Measurements from ENCODE around the gene KANK3. TPM values are rescaled to one million over a fixed set of nuclear protein-coding genes. Genes with fewer than 3 reads are reported as not detected.
A peak's percentile ranks its signal among the peaks of the same experiment; 100 is the strongest.

KANK3 gene
- total and polyA plus RNA-seq, 2 of the 8 experiments (the other 6 are each of a cell fraction or from before 2014, with no cell fraction given): 2.5 to 4.2 TPM

- Histone ChIP-seq H3K56ac (replicated peaks; ENCODE audit: insufficient read length, low read depth, low read length) (peak within 1 kb of the TSS; percentile 91), H3K14ac (ENCODE audit: insufficient read length) (peak within 1 kb of the TSS; percentile 32), H3K9ac (replicated peaks in 1 of 4; ENCODE audit: extremely low read depth in 1 of 4, low read depth in 3 of 4, low read length in 3 of 4) (peak within 1 kb of the TSS; percentile 93 to 98 (median 95)), H3K79me2 (ENCODE audit: control insufficient read depth in 1 of 2, insufficient read depth in 2 of 2, low read length in 2 of 2) (peaks cover 0 to 33% of the 10 kb centered on the region in 2 experiments; a peak in 2 of 4 replicates), H3K27ac (ENCODE audit: low read depth, low read length) (peak within 1 kb of the TSS; percentile 91), H2BK12ac (ENCODE audit: low read depth, low read length) (peak within 1 kb of the TSS; percentile 90), H3K4me2 (ENCODE audit: insufficient read depth in 1 of 2, low read depth in 2 of 2, low read length in 2 of 2) (peak within 1 kb of the TSS; percentile 89 to 95), H3K4me3 (ENCODE audit: extremely low read depth in 1 of 4, insufficient read depth in 2 of 4, low read depth in 3 of 4, low read length in 4 of 4) (peak within 1 kb of the TSS; percentile 90 to 98 (median 97)), H3K36me3 (ENCODE audit: control insufficient read depth in 2 of 4, insufficient read depth in 4 of 4, low read length in 3 of 4) (peaks cover 13 to 22% (median 17%) of the 10 kb centered on the region in 4 experiments), H3K9me3 (ENCODE audit: insufficient read depth in 2 of 2, low read depth in 1 of 2, low read length in 1 of 2) (no peaks in the 10 kb centered on the region), H3K23ac (ENCODE audit: insufficient read length) (no peak within 1 kb of the TSS), H3K4ac (replicated peaks; ENCODE audit: insufficient read length, low read depth, low read length) (peak within 1 kb of the TSS; percentile 65), H3K23me2 (ENCODE audit: low read depth, low read length) (peaks cover 16% of the 10 kb centered on the region), H2BK20ac (ENCODE audit: low read length) (no peak within 1 kb of the TSS), H2BK120ac (replicated peaks; ENCODE audit: low read depth, low read length) (no peak within 1 kb of the TSS), H2AFZ (ENCODE audit: low read length) (peak within 1 kb of the TSS; percentile 9; the same call in 1 of the 2 replicates), H4K8ac (ENCODE audit: extremely low read depth, insufficient read depth, low read length) (peak within 1 kb of the TSS; percentile 99), H4K20me1 (replicated peaks in 1 of 2; ENCODE audit: control insufficient read depth in 1 of 2, insufficient read depth in 2 of 2, low read length in 2 of 2) (peaks cover 5 to 15% of the 10 kb centered on the region in 2 experiments), H3K27me3 (replicated peaks in 1 of 4; ENCODE audit: control insufficient read depth in 3 of 4, extremely low read depth in 1 of 4, insufficient read depth in 3 of 4, low read length in 3 of 4) (no peaks in the 10 kb centered on the region), H2AK5ac (ENCODE audit: low read depth, low read length) (peak within 1 kb of the TSS; percentile 24; the same call in 1 of the 2 replicates), H2BK5ac (ENCODE audit: low read depth, low read length) (peak within 1 kb of the TSS; percentile 95), H2BK15ac (ENCODE audit: low read length) (peak within 1 kb of the TSS; percentile 46; the same call in 1 of the 2 replicates), H3K18ac (ENCODE audit: extremely low read depth, low read length) (peak within 1 kb of the TSS; percentile 38), H4K91ac (replicated peaks; ENCODE audit: insufficient read length, low read length) (peak within 1 kb of the TSS; percentile 79), H3K4me1 (replicated peaks in 1 of 4; ENCODE audit: control insufficient read depth in 3 of 4, insufficient read depth in 4 of 4, low read length in 3 of 4) (peaks cover 0 to 17% (median 9%) of the 10 kb centered on the region in 4 experiments; a peak in 6 of 7 replicates), H3K79me1 (ENCODE audit: low read depth, low read length) (peaks cover 10% of the 10 kb centered on the region; the same call in 1 of the 2 replicates), H4K5ac (ENCODE audit: insufficient read length, low read depth, low read length) (peak within 1 kb of the TSS; percentile 65)
- DNase-seq (ENCODE audit: low read depth in 1 of 2, low spot score in 2 of 2): peak; percentile 87 to 99
- POLR2A ChIA-PET (ENCODE audit: partially characterized antibody): interaction anchor here (0.6 to 27.1 kb wide), 23 partner anchors 8 to 1256 kb away, joined by 3 to 583 read pairs (median 4); partner anchors contain the start of genes CD320, KANK3, NDUFA7 and RAB11B
- 1% methylated on average over 60 of the region's 72 CpGs; no CpG with 5 or more reads in 1 of the 2 experiments for WGBS, 2 experiments (ENCODE audit: extremely low coverage in 1 of 2, insufficient coverage in 1 of 2, insufficient read length in 1 of 2, insufficient replicate concordance in 2 of 2, low coverage in 1 of 2, low lambda C conversion rate in 2 of 2, missing lambda C conversion rate in 1 of 2)
- FAIRE-seq: no peak
- CTCF ChIA-PET (ENCODE audit: partially characterized antibody): interaction anchor here (1.1 to 5.2 kb wide), 3 partner anchors 9 to 14 kb away, joined by 3 to 32 read pairs (median 6); no protein-coding TSS in a partner anchor
- TF ChIP-seq SIRT6 (IDR thresholded peaks at IDR 0.05; ENCODE audit: low read length) (no peak), BRCA1 (IDR thresholded peaks at IDR 0.05; ENCODE audit: low read depth, low read length) (peak; percentile 95), POLR2AphosphoS5 (IDR thresholded peaks at IDR 0.05; ENCODE audit: low read depth, low read length) (peak; percentile 80; the same call in 1 of the 2 replicates), SP1 (IDR thresholded peaks at IDR 0.05; ENCODE audit: low read depth, low read length) (peak; percentile 80; the same call in 1 of the 2 replicates), SAP30 (IDR thresholded peaks at IDR 0.05; ENCODE audit: insufficient read depth, insufficient replicate concordance, low read length) (no peak), SIX5 (IDR thresholded peaks at IDR 0.05; ENCODE audit: low read depth, low read length) (peak; percentile 15; the same call in 1 of the 2 replicates), POU5F1 (IDR thresholded peaks at IDR 0.05; ENCODE audit: low read depth, low read length) (no peak), CBX5 (IDR thresholded peaks at IDR 0.05; ENCODE audit: low read depth, low read length) (no peak), SUZ12 (IDR thresholded peaks at IDR 0.05; ENCODE audit: low read length) (no peak), ZNF274 (IDR thresholded peaks at IDR 0.05; ENCODE audit: borderline replicate concordance, extremely low read depth, low read length) (no peak), CBX8 (IDR thresholded peaks at IDR 0.05; ENCODE audit: borderline replicate concordance, low read depth, low read length) (no peak)
These were observed 21.7 kb downstream of the KANK3 start, which contains the start of the genes NDUFA7 and RPS28 for GRCh38 chr19:8321067-8321985. Gene NDUFA7, minus strand, starts transcription at chr19:8321375. Its CDS starts 17 bp downstream, at chr19:8321358. Gene RPS28, plus strand, starts transcription at chr19:8321496. Its CDS starts 35 bp downstream, at chr19:8321531.
